ENCODE data around the gene CHRNA4. TPM values are rescaled to one million over a fixed set of nuclear protein-coding genes. Genes with fewer than 3 reads are reported as not detected.

Gene CHRNA4
- total RNA-seq, 1 experiment from 2014 or later = 0.11 TPM

DNA sequence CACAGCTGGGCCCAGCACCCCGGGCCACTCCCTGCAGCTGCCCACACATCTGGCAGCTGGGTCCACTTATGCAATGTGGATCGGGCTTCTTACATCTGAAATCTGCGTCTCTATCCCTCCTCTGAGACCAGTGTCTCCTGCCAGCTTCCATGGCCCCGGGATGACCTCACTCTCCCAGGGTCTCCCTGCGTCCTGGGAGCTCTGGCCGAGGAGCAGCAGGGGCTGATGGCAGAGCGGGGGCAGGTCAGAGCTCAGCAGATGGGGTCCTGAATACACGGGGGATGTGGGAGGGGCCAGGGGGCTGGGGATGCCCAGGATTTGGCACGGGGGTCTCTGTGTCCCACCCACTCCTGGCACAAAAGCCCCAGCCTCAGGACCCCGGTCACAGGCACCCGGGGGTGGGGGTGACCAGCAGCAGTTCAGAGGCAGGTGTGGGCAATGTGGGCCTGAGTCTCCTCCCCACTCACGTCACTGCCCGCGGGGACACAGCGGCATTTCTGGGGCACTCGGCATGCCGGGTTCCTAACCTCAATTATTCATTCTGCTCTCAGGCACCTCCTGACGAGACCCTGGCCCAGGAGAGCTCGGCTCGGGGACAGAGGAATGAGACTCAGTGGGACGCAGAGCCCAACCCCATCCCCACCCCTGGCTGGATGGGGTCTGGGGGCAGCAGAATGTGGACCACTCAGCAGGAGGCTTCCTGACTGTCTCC lies 16.4 kb downstream of the CHRNA4 start:
- Histone ChIP-seq H3K36me3 (ENCODE audit: control insufficient read depth, insufficient read depth, low read length) (no peaks in the 10 kb centered on the region), H3K27me3 (replicated peaks; ENCODE audit: control insufficient read depth, insufficient read depth, low read length) (0 out of 2 replicates have a peak, but pooled peaks cover 2% of the 10 kb centered on the region), H3K4me3 (ENCODE audit: low read depth, low read length) (no peak overlapping the region), H3K4me1 (peaks cover 10% of the 10 kb centered on the region; the same call in 1 of the 2 replicates), H3K9me3 (no peaks in the 10 kb centered on the region)
- CTCF ChIA-PET = no interaction called here
- no TSS peak for BruUV-seq (replicated peaks)
- intact Hi-C loops (cut with micrococcal nuclease; ENCODE audit: unreplicated experiment) = no loop called here
- no peak for DNase-seq
- Mint-ChIP-seq H3K4me3 (ENCODE audit: unreplicated experiment) (no peak overlapping the region), H3K27ac (ENCODE audit: unreplicated experiment) (no peak overlapping the region), H3K36me3 (ENCODE audit: insufficient read depth, unreplicated experiment) (peaks cover 6% of the 10 kb centered on the region), H3K9me3 (ENCODE audit: unreplicated experiment) (peaks cover 12% of the 10 kb centered on the region), H3K27me3 (ENCODE audit: insufficient read depth, unreplicated experiment) (peaks cover 21% of the 10 kb centered on the region), H3K4me1 (ENCODE audit: low read depth, unreplicated experiment) (no peaks in the 10 kb centered on the region)
- POLR2A ChIA-PET = no interaction called here
- TF ChIP-seq, protein P1, sequence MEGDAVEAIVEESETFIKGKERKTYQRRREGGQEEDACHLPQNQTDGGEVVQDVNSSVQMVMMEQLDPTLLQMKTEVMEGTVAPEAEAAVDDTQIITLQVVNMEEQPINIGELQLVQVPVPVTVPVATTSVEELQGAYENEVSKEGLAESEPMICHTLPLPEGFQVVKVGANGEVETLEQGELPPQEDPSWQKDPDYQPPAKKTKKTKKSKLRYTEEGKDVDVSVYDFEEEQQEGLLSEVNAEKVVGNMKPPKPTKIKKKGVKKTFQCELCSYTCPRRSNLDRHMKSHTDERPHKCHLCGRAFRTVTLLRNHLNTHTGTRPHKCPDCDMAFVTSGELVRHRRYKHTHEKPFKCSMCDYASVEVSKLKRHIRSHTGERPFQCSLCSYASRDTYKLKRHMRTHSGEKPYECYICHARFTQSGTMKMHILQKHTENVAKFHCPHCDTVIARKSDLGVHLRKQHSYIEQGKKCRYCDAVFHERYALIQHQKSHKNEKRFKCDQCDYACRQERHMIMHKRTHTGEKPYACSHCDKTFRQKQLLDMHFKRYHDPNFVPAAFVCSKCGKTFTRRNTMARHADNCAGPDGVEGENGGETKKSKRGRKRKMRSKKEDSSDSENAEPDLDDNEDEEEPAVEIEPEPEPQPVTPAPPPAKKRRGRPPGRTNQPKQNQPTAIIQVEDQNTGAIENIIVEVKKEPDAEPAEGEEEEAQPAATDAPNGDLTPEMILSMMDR (IDR thresholded peaks at IDR 0.05; ENCODE audit: insufficient read depth in 1 of 2, low read depth in 1 of 2, low read length in 1 of 2, severe bottlenecking in 1 of 2, unreplicated experiment in 1 of 2) = no peak

DNA sequence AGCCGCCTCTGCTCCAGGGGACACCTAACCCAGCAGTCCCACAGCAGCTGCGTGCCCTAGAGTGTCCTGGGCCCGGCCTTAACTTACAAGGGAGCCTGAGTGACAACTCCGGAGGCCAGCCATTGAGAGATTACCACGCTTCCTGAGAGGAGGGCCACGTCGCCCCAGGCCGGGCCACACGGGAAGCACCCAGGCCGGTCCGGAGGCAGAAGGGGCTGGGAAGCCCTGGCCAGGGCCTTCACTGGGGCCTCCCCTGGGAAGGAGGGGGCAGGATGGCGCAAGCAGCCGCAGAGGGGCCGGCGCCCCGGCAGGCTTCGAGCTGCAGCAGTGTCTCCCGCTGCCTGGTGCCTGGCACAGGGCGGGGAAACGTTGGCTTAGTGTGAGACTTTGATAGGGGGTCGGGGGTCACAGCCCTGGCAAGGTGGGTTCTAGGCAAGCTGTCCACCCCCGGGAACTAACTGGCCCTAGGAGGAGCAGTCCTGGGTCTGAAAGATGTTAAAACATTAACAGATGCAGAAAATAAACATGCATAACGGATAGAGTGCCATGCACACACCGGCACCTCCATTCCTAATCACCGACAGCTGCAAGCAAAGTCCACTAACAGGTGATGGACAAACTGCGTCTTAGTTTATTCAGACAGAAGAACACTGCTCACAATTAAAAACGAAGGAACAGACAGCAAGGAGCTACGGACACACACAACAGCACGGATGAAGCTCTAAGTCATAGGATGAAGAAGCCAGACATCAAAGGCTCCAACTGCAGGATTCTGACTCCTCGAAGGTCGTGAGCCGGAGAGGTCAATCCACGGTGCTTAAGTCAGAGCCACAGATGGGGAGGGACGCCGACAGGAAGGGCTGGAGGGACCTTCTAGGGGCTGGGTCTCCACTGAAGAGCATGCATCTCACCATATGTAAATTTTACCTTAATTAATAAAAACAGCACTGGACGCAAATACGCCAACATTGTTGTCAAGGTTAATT lies 17.4 kb downstream of the CHRNA4 start:
- no peak overlapping the region for H3K4me3 ChIP-seq (ENCODE audit: low read depth, low read length)
- POLR2A ChIA-PET = no interaction called here
- peaks cover 10% of the 10 kb centered on the region; the same call in 1 of the 2 replicates for H3K4me1 ChIP-seq
- CTCF ChIA-PET = no interaction called here
- Mint-ChIP-seq H3K4me3 (ENCODE audit: unreplicated experiment) (no peak overlapping the region), H3K36me3 (ENCODE audit: insufficient read depth, unreplicated experiment) (peaks cover 6% of the 10 kb centered on the region), H3K9me3 (ENCODE audit: unreplicated experiment) (peaks cover 12% of the 10 kb centered on the region), H3K27ac (ENCODE audit: unreplicated experiment) (no peak overlapping the region), H3K4me1 (ENCODE audit: low read depth, unreplicated experiment) (no peaks in the 10 kb centered on the region), H3K27me3 (ENCODE audit: insufficient read depth, unreplicated experiment) (peaks cover 21% of the 10 kb centered on the region)
- intact Hi-C loops (cut with micrococcal nuclease; ENCODE audit: unreplicated experiment) = no loop called here
- DNase-seq = no peak
- no peaks in the 10 kb centered on the region for H3K9me3 ChIP-seq
- no peaks in the 10 kb centered on the region for H3K36me3 ChIP-seq (ENCODE audit: control insufficient read depth, insufficient read depth, low read length)
- BruUV-seq (replicated peaks) = no TSS peak
- 0 out of 2 replicates have a peak, but pooled peaks cover 2% of the 10 kb centered on the region for H3K27me3 ChIP-seq (replicated peaks; ENCODE audit: control insufficient read depth, insufficient read depth, low read length)
- TF ChIP-seq, protein P1 (IDR thresholded peaks at IDR 0.05; ENCODE audit: insufficient read depth in 1 of 2, low read depth in 1 of 2, low read length in 1 of 2, severe bottlenecking in 1 of 2, unreplicated experiment in 1 of 2) = no peak
